Measurements from ENCODE around the gene ATP5F1B. TPM values are rescaled to one million over a fixed set of nuclear protein-coding genes. Genes with fewer than 3 reads are reported as not detected.

The ATP5F1B gene
- polyA plus RNA-seq, 6 donors from 2014 or later, result 711 to 1,110 (median 809) TPM

- peak overlapping the region; percentile 91 to 99 (median 99) for H3K27ac Mint-ChIP-seq
- peaks cover 47 to 66% (median 54%) of the 10 kb centered on the region in 3 donors for H3K4me1 Mint-ChIP-seq
- peak; percentile 72 to 77 for ATAC-seq (ENCODE audit: low read depth in 2 of 2)
- no peaks in the 10 kb centered on the region for H3K9me3 Mint-ChIP-seq
- peaks cover 16 to 18% of the 10 kb centered on the region in 2 donors for H3K36me3 Mint-ChIP-seq
- no peaks in the 10 kb centered on the region for H3K27me3 Mint-ChIP-seq
- DNase-seq, result peak; percentile 98
- H3K4me3 Mint-ChIP-seq, result peak overlapping the region; percentile 86 to 99 (median 94)
Observed at GRCh38 chr12:56636675-56637540, 8.9 kb downstream of the ATP5F1B start.

GRCh38 chr12:56635806-56636674 lies 9.7 kb downstream of the ATP5F1B start:
- peak; percentile 34 to 35 for ATAC-seq (ENCODE audit: low read depth in 2 of 2)
- H3K27me3 Mint-ChIP-seq, result no peaks in the 10 kb centered on the region
- H3K4me3 Mint-ChIP-seq, result peak overlapping the region; percentile 86 to 99 (median 94)
- peaks cover 16 to 18% of the 10 kb centered on the region in 2 donors for H3K36me3 Mint-ChIP-seq
- peaks cover 52 to 75% (median 61%) of the 10 kb centered on the region in 3 donors for H3K4me1 Mint-ChIP-seq
- peak; percentile 39 for DNase-seq
- peak overlapping the region; percentile 91 to 99 (median 99) for H3K27ac Mint-ChIP-seq
- no peaks in the 10 kb centered on the region for H3K9me3 Mint-ChIP-seq

- peaks cover 11 to 12% of the 10 kb centered on the region in 2 donors for H3K36me3 Mint-ChIP-seq
- H3K4me1 Mint-ChIP-seq, result peaks cover 57 to 84% (median 66%) of the 10 kb centered on the region in 3 donors
- DNase-seq (peak; percentile 74), ATAC-seq (ENCODE audit: low read depth in 2 of 2) (peak; percentile 32 to 40)
- H3K27ac Mint-ChIP-seq, result peak overlapping the region; percentile 91 to 99 (median 99)
- H3K9me3 Mint-ChIP-seq, result no peaks in the 10 kb centered on the region
- H3K27me3 Mint-ChIP-seq, result no peaks in the 10 kb centered on the region
- H3K4me3 Mint-ChIP-seq, result peak overlapping the region; percentile 86 to 99 (median 94)
Observed at GRCh38 chr12:56634837-56635791, 10.7 kb downstream of the ATP5F1B start.

- Mint-ChIP-seq H3K4me1 (peaks cover 57 to 81% (median 66%) of the 10 kb centered on the region in 3 donors), H3K27me3 (no peaks in the 10 kb centered on the region), H3K4me3 (peak overlapping the region; percentile 86 to 99 (median 94)), H3K27ac (peak overlapping the region in 5 of 6 donors; percentile 86 to 99 (median 96)), H3K9me3 (no peaks in the 10 kb centered on the region), H3K36me3 (peaks cover 4 to 11% of the 10 kb centered on the region in 2 donors)
- DNase-seq (no peak), ATAC-seq (ENCODE audit: low read depth in 2 of 2) (no peak)
Observed at GRCh38 chr12:56634242-56634836, 11.4 kb downstream of the ATP5F1B start.

- H3K9me3 Mint-ChIP-seq, result no peaks in the 10 kb centered on the region
- no peaks in the 10 kb centered on the region for H3K27me3 Mint-ChIP-seq
- peak overlapping the region; percentile 86 to 99 (median 94) for H3K4me3 Mint-ChIP-seq
- no peak for DNase-seq
- H3K27ac Mint-ChIP-seq, result peak overlapping the region in 3 of 6 donors; percentile 79 to 95 (median 92)
- peaks cover 0 to 7% of the 10 kb centered on the region in 2 donors for H3K36me3 Mint-ChIP-seq
- peaks cover 60 to 84% (median 72%) of the 10 kb centered on the region in 3 donors for H3K4me1 Mint-ChIP-seq
- ATAC-seq (ENCODE audit: low read depth in 2 of 2), result no peak
Observed at GRCh38 chr12:56633468-56634241, 12.1 kb downstream of the ATP5F1B start.

- Mint-ChIP-seq H3K36me3 (peaks cover 0 to 3% of the 10 kb centered on the region in 2 donors), H3K4me3 (peak overlapping the region; percentile 71 to 99 (median 92)), H3K27me3 (no peaks in the 10 kb centered on the region), H3K4me1 (peaks cover 66 to 85% (median 80%) of the 10 kb centered on the region in 3 donors), H3K27ac (peak overlapping the region; percentile 62 to 95 (median 90)), H3K9me3 (no peaks in the 10 kb centered on the region)
- DNase-seq (no peak), ATAC-seq (ENCODE audit: low read depth in 2 of 2) (no peak)
Observed at GRCh38 chr12:56632701-56633467, 12.9 kb downstream of the ATP5F1B start.

- Mint-ChIP-seq H3K27ac (peak overlapping the region; percentile 53 to 95 (median 90)), H3K9me3 (no peaks in the 10 kb centered on the region), H3K36me3 (no peaks in the 10 kb centered on the region), H3K27me3 (no peaks in the 10 kb centered on the region), H3K4me1 (peaks cover 65 to 82% (median 78%) of the 10 kb centered on the region in 3 donors), H3K4me3 (peak overlapping the region; percentile 22 to 99 (median 92))
- ATAC-seq (ENCODE audit: low read depth in 2 of 2) (peak; percentile 11 to 12), DNase-seq (peak; percentile 52)
Observed at GRCh38 chr12:56631790-56632700, 13.7 kb downstream of the ATP5F1B start.

GRCh38 chr12:56630180-56630632 lies 15.6 kb downstream of the ATP5F1B start, which contains the start of gene BAZ2A:
Gene BAZ2A, minus strand, starts transcription at chr12:56630326. Its CDS starts 12,796 bp downstream, at chr12:56617530.
- peak; percentile 82 for DNase-seq
- H3K4me3 Mint-ChIP-seq, result peak within 1 kb of the TSS; percentile 86 to 99 (median 94)
- ATAC-seq (ENCODE audit: low read depth in 2 of 2), result peak; percentile 64 to 72
- peaks cover 56 to 78% (median 70%) of the 10 kb centered on the region in 3 donors for H3K4me1 Mint-ChIP-seq
- no peaks in the 10 kb centered on the region for H3K27me3 Mint-ChIP-seq
- H3K9me3 Mint-ChIP-seq, result no peaks in the 10 kb centered on the region
- H3K36me3 Mint-ChIP-seq, result peaks cover 0 to 4% of the 10 kb centered on the region in 2 donors
- peak within 1 kb of the TSS; percentile 86 to 98 (median 96) for H3K27ac Mint-ChIP-seq

- peaks cover 52 to 75% (median 64%) of the 10 kb centered on the region in 3 donors for H3K4me1 Mint-ChIP-seq
- ATAC-seq (ENCODE audit: low read depth in 2 of 2) (peak; percentile 19 to 21), DNase-seq (peak; percentile 26)
- H3K9me3 Mint-ChIP-seq, result no peaks in the 10 kb centered on the region
- peak overlapping the region; percentile 86 to 98 (median 96) for H3K27ac Mint-ChIP-seq
- H3K4me3 Mint-ChIP-seq, result peak overlapping the region; percentile 86 to 99 (median 94)
- H3K36me3 Mint-ChIP-seq, result peaks cover 0 to 4% of the 10 kb centered on the region in 2 donors
- no peaks in the 10 kb centered on the region for H3K27me3 Mint-ChIP-seq
Observed at GRCh38 chr12:56629459-56630179, 16.2 kb downstream of the ATP5F1B start.
